BLaER1 treated with 17β-estradiol and CSF1 and Interleukin-3, amounts not matched to agents 10 nM and 100 nM (cell line): ENCODE data around the gene ARHGAP24.

Source experiments
- H3K27ac ChIP-seq, 11 experiments: shearing (Covaris generic); formaldehyde crosslinking; 2 replicates each; pipeline ENCODE4 v1.8.1; 2022
- H3K27me3 ChIP-seq, 11 experiments: shearing (Covaris generic); formaldehyde crosslinking; 2 replicates each; pipeline ENCODE4 v1.8.1; 2022
- H3K36me3 ChIP-seq, 11 experiments: shearing (Covaris generic); formaldehyde crosslinking; 2 replicates each; pipeline ENCODE4 v1.8.1; 2022
- H3K4me1 ChIP-seq, 10 experiments: shearing (Covaris generic); formaldehyde crosslinking; 2 replicates each; pipeline ENCODE4 v1.8.1; 2022
- H3K4me2 ChIP-seq, 11 experiments: shearing (Covaris generic); formaldehyde crosslinking; 2 replicates each; pipeline ENCODE4 v1.8.1; 2022
- H3K4me3 ChIP-seq, 10 experiments: shearing (Covaris generic); formaldehyde crosslinking; 2 replicates each; pipeline ENCODE4 v1.8.1; 2022
- H3K9ac ChIP-seq, 11 experiments: shearing (Covaris generic); formaldehyde crosslinking; 2 replicates each; pipeline ENCODE4 v1.8.1; 2022
- H3K9me3 ChIP-seq, 11 experiments: shearing (Covaris generic); formaldehyde crosslinking; replicated peaks in 1 of 11; 2 replicates each; pipeline ENCODE4 v1.8.1; 2022
- H4K20me1 ChIP-seq, 11 experiments: shearing (Covaris generic); formaldehyde crosslinking; 2 replicates each; pipeline ENCODE4 v1.8.1; 2022
- Cebpa-rat ChIP-seq, 11 experiments: shearing (Covaris generic); IDR thresholded peaks; 2 replicates each; pipeline ENCODE4 v1.8.1; 2022

Gene ARHGAP24

DNA sequence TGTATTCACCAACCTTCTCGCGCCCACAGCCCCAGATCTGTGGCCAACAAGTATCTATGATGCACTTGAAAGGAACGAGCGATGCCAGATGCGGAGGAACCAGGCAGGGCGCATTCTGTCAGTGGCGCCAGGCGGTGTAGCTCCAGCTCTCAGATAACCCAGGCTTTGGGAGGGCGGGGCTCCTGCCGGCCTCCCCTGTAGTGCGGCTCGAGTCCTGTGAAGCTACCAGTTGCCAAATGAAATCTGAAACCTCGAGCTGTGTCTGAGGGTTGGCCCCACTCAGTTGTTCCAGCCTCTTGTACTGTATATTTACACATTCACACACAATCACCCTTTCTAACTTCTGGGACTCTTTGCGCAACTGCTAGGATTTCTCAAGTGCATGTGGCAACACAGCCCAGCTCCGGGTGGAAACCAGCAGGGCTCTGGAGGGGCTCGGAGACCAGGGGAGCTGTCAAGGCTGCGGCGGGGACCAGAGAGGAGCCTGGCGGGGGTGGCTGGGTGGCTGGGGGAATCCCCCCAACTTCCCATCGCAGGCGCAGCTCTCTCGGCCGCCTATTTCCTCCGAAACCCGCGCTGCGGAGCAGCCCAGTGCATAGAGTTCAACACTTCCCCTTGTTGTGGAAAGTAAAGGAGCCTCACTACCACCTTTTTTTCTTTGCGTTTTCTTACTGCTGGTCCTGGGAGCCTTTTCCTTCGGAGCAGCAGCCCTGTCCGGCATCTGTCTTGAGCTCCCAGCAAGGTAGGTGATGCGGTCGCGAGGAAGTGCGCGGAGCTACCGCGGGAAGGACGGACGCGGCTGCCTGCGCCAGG, at the start of gene ARHGAP24:
Gene ARHGAP24, plus strand, starts transcription at position 333 of the 813 bp plus-strand sequence.
- Histone ChIP-seq H4K20me1 (no peaks in the 10 kb centered on the region), H3K4me1 (no peaks in the 10 kb centered on the region), H3K4me2 (no peak within 1 kb of the TSS), H3K27ac (no peak within 1 kb of the TSS), H3K27me3 (no peaks in the 10 kb centered on the region), H3K36me3 (no peaks in the 10 kb centered on the region), H3K4me3 (no peak within 1 kb of the TSS), H3K9ac (no peak within 1 kb of the TSS), H3K9me3 (no peaks in the 10 kb centered on the region)
- TF ChIP-seq Cebpa-rat (IDR thresholded peaks at IDR 0.05), result no peak

DNA sequence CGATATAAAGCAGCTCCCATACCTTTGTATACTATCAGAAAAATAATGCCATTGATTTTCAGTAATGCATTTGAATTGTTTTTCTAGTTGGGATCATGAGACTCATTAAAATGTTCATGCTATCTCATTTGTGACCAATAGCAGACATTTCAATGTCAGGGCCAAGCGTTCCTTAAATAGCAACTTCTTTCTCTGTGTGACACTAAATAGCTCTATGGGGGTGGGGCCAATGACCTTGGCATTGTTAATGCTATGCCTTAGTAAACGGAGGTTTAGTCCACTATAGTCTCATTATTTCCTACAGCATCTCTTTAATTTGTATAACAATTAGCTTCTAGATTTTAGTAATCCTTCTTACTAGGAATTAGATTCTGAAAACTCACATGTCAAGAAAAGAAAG, 48.6 kb upstream of the ARHGAP24 start:
- TF ChIP-seq Cebpa-rat (IDR thresholded peaks at IDR 0.05), result no peak
- Histone ChIP-seq H3K27ac (no peak overlapping the region), H3K4me1 (0 out of 20 replicates have a peak, but pooled peaks cover 0 to 4% (median 0%) of the 10 kb centered on the region in 10 experiments)

DNA sequence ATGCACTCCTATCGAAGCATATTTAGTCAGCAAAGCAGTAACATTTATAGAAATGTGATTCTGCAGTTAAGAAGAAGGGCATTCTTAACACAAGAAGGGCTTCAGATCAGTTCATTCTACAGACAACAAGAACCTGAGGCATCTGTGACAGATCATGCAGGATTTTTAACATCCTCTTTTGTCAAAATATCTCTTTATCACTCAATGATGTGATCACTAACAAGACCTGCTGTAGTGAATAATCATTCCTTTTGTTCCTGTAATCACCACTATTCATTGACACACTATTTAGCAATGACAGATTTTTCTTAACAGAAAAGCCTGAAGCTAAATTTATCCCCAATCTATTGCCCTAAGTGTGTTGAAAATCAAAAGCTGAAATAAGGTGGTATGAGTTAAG, 47.8 kb upstream of the ARHGAP24 start:
- H3K4me3 ChIP-seq, result no peak overlapping the region
- H3K9me3 ChIP-seq, result no peaks in the 10 kb centered on the region
- no peak overlapping the region for H3K27ac ChIP-seq
- H3K9ac ChIP-seq, result no peak overlapping the region
- H4K20me1 ChIP-seq, result no peaks in the 10 kb centered on the region
- no peak for TF ChIP-seq Cebpa-rat (IDR thresholded peaks at IDR 0.05)
- H3K27me3 ChIP-seq, result no peaks in the 10 kb centered on the region
- no peaks in the 10 kb centered on the region for H3K36me3 ChIP-seq
- 0 out of 20 replicates have a peak, but pooled peaks cover 0 to 4% (median 0%) of the 10 kb centered on the region in 10 experiments for H3K4me1 ChIP-seq
- no peak overlapping the region for H3K4me2 ChIP-seq

More for the DNA sequence above, 48.6 kb upstream of the ARHGAP24 start:
- H3K9me3 ChIP-seq, result no peaks in the 10 kb centered on the region
- H3K36me3 ChIP-seq, result no peaks in the 10 kb centered on the region
- H3K4me2 ChIP-seq, result no peak overlapping the region
- H3K27me3 ChIP-seq, result no peaks in the 10 kb centered on the region
- no peaks in the 10 kb centered on the region for H4K20me1 ChIP-seq
- H3K9ac ChIP-seq, result no peak overlapping the region
- no peak overlapping the region for H3K4me3 ChIP-seq

DNA sequence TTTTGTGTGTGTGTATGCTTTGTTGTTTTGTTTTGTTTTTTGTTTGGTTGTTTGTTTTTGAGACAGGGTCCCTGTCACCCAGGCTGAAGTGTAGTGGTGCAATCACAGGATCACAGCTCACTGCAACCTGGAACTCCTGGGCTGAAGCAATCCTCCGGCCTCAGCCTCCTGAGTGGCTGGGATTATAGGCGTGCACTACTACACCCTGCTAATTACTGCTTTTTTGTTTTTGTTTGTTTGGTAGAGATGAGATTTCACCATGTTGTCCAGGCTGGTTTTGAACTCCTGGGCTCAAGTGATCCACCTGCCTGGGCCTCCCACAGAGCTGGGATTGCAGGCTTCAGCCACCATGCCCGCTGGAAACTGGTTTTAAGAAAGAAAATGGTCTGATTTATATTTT, 44.7 kb upstream of the ARHGAP24 start:
- no peak overlapping the region for H3K4me2 ChIP-seq
- H4K20me1 ChIP-seq, result no peaks in the 10 kb centered on the region
- H3K27ac ChIP-seq, result no peak overlapping the region
- no peaks in the 10 kb centered on the region for H3K36me3 ChIP-seq
- TF ChIP-seq Cebpa-rat (IDR thresholded peaks at IDR 0.05), result no peak
- H3K4me3 ChIP-seq, result no peak overlapping the region
- H3K27me3 ChIP-seq, result no peaks in the 10 kb centered on the region
- no peak overlapping the region for H3K9ac ChIP-seq
- H3K4me1 ChIP-seq, result no peaks in the 10 kb centered on the region
- H3K9me3 ChIP-seq, result no peaks in the 10 kb centered on the region

DNA sequence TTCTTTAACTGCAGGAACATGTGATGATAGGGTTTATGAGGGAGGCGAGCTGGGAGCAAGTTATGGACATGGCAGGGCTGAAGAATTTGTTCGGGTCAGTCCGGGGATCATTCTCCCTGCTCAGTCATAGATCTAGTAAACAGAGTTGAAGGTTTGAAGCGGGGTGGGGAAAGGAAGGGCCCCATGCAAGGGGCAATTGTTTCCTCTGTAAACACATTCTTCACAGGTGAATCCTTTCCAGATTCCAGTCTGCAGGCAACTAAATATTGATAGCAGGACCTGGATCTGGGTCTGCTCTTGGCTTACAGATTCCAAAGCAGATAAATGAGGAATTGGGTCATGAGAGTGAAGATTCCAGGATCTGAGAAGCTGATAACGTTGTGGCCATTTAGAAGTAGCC, 44.3 kb upstream of the ARHGAP24 start:
- no peak overlapping the region for H3K9ac ChIP-seq
- no peaks in the 10 kb centered on the region for H4K20me1 ChIP-seq
- H3K9me3 ChIP-seq, result no peaks in the 10 kb centered on the region
- H3K4me2 ChIP-seq, result no peak overlapping the region
- H3K4me1 ChIP-seq, result no peaks in the 10 kb centered on the region
- no peaks in the 10 kb centered on the region for H3K36me3 ChIP-seq
- H3K27me3 ChIP-seq, result no peaks in the 10 kb centered on the region
- H3K27ac ChIP-seq, result no peak overlapping the region
- H3K4me3 ChIP-seq, result no peak overlapping the region
- TF ChIP-seq Cebpa-rat (IDR thresholded peaks at IDR 0.05), result no peak

DNA sequence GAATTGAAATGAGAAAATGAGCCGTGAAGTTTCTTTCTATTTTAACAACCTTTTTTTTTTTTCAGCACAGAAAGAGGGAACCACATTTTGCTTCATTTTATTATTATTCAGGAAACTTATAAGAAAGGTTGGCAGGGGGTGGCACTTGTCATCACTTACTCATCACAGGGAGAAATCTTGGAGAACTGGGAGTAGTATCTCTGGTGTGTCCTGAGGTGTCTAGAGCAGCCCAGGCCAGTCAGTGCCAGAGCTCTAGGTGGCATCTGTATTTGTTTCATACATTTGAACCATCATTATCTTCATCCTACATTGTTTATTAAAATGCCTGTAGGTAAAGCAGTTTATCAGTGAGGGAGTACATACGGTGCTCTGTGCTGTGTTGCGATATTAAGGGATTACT, 43.8 kb upstream of the ARHGAP24 start:
- no peak for TF ChIP-seq Cebpa-rat (IDR thresholded peaks at IDR 0.05)
- no peaks in the 10 kb centered on the region for H3K4me1 ChIP-seq
- no peak overlapping the region for H3K4me3 ChIP-seq
- H3K27ac ChIP-seq, result no peak overlapping the region
- H3K27me3 ChIP-seq, result no peaks in the 10 kb centered on the region
- no peaks in the 10 kb centered on the region for H3K36me3 ChIP-seq
- no peaks in the 10 kb centered on the region for H3K9me3 ChIP-seq
- no peak overlapping the region for H3K4me2 ChIP-seq
- no peak overlapping the region for H3K9ac ChIP-seq
- no peaks in the 10 kb centered on the region for H4K20me1 ChIP-seq

DNA sequence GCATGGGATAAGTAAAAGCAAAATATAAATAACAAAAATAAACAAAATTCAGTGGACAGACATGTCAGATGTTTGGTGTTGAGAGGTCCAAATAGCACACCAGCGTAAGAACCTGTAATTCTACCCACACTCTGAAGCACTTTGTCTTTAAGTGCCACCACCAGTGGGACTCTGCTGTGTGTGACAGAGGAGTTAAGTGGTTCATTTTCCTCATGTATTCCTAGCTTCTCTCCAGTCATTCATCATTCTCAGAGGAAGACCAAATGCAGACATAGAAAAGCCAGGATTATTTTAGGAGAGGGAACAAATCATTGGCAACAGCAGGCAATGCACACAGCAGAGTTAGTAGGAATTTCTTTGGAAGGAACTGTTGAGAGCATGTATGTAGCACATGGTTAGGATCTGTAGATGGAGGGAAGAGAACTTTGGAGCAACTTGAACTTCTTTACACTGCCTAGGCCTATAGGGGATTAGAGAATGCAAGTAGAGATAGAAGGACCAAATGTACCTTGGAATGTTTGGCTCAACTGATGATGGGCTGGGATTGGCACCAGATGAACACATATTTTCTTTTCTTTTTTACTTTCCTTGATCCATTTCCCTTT, 43.0 kb upstream of the ARHGAP24 start:
- Histone ChIP-seq H3K4me2 (no peak overlapping the region), H3K4me3 (no peak overlapping the region), H3K27me3 (no peaks in the 10 kb centered on the region), H3K9ac (no peak overlapping the region), H3K36me3 (no peaks in the 10 kb centered on the region), H3K4me1 (no peaks in the 10 kb centered on the region), H3K9me3 (no peaks in the 10 kb centered on the region), H4K20me1 (no peaks in the 10 kb centered on the region), H3K27ac (no peak overlapping the region)
- TF ChIP-seq Cebpa-rat (IDR thresholded peaks at IDR 0.05), result no peak

DNA sequence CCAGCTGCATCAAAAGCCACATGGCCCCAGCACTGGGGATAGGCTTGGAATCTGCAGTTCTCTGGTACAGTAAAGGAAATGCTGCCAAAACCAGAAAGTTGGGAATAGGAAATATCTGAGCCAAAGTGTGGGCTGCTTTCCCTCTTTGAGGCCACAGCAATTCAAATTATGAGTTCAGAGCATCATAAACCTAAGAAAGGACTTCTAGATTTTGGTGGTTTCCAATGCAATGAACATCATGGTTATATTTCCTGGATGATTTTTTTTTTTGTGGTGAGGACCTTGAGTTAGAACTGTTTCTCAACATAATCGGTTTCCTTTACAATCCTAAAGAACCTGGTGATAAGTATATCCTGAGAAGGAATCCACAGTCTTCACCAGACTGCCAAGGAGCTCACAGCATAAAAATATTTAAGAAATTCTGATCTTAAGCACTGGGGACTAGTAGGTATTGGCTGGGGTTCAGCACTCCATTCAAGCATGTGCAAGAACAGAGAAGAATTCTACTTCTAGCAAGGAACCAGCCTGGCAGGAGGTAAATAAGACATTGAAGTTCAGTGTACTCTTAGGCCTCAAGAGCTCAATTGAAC, 29.8 kb upstream of the ARHGAP24 start:
- no peak for TF ChIP-seq Cebpa-rat (IDR thresholded peaks at IDR 0.05)
- peaks cover 0 to 5% (median 0%) of the 10 kb centered on the region in 10 experiments; a peak in 1 of 20 replicates for H3K4me1 ChIP-seq
- H3K9me3 ChIP-seq, result no peaks in the 10 kb centered on the region
- no peaks in the 10 kb centered on the region for H3K36me3 ChIP-seq
- no peak overlapping the region for H3K27ac ChIP-seq
- no peak overlapping the region for H3K9ac ChIP-seq
- H3K4me3 ChIP-seq, result no peak overlapping the region
- no peaks in the 10 kb centered on the region for H3K27me3 ChIP-seq
- H3K4me2 ChIP-seq, result no peak overlapping the region
- no peaks in the 10 kb centered on the region for H4K20me1 ChIP-seq

DNA sequence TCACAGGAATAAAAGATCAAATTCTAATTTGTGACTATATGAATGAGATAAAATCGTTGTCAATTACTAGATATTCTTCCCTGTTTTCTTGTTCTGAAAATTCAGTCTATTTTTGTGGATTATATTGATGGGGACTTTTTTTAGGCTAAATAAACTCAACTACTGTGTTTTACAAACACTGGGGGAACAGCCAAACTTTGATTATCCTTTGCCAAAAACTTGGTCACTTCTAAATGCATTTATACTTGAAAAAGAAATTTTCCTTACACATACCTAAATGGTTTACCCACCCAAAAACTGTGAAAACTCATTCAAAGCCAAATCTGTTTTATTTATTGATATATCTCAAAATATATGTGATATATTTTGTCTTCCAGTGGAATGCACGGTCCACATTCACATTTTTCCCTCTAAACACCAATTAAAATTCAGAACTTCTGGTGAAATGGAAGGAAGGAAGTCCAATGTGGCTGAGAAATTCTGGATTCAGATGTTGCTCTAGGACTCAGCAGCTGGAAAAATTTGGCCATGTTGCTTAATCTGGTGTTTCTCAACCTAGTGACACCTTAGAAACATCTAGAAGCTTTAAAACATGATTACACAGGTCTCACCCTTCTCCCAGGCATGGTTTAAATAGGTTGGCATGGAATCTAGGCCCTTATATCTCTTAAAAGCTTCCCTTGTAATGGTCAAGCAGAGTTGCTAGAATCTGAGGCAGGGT, 28.6 kb upstream of the ARHGAP24 start:
- no peak for TF ChIP-seq Cebpa-rat (IDR thresholded peaks at IDR 0.05)

More for the DNA sequence above, 28.6 kb upstream of the ARHGAP24 start:
- no peaks in the 10 kb centered on the region for H3K36me3 ChIP-seq
- H4K20me1 ChIP-seq, result no peaks in the 10 kb centered on the region
- H3K27me3 ChIP-seq, result no peaks in the 10 kb centered on the region
- H3K4me2 ChIP-seq, result no peak overlapping the region
- H3K9ac ChIP-seq, result no peak overlapping the region
- H3K27ac ChIP-seq, result no peak overlapping the region
- H3K4me1 ChIP-seq, result peaks cover 0 to 5% (median 0%) of the 10 kb centered on the region in 10 experiments; a peak in 1 of 20 replicates
- H3K4me3 ChIP-seq, result no peak overlapping the region
- H3K9me3 ChIP-seq, result no peaks in the 10 kb centered on the region
